Measurements from ENCODE around the gene SRSF9.

DNA sequence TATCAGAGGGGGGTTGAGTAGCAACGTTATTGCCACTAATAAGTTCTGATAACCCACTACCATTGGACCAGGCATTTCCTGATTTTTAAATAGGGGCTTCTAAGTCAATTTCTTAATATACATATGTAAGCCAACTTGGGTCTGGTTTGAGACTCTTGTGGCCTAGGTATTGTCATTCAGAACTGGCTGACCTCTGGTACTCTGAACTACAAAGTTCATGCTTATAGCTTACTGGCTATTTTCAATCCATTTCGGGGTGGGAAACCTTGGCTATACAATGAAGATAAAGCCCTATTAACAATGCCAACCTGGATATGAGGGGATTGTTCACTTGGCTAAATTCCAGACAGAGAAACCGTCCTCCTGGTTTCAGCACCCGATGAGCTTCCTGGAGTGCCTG lies 35.0 kb upstream of the SRSF9 start:
- TF ChIP-seq ZFP36 (IDR thresholded peaks at IDR 0.05; ENCODE audit: borderline replicate concordance, partially characterized antibody) (no peak), KDM5A (IDR thresholded peaks at IDR 0.05) (no peak)
- TF ChIP-seq, protein P1, sequence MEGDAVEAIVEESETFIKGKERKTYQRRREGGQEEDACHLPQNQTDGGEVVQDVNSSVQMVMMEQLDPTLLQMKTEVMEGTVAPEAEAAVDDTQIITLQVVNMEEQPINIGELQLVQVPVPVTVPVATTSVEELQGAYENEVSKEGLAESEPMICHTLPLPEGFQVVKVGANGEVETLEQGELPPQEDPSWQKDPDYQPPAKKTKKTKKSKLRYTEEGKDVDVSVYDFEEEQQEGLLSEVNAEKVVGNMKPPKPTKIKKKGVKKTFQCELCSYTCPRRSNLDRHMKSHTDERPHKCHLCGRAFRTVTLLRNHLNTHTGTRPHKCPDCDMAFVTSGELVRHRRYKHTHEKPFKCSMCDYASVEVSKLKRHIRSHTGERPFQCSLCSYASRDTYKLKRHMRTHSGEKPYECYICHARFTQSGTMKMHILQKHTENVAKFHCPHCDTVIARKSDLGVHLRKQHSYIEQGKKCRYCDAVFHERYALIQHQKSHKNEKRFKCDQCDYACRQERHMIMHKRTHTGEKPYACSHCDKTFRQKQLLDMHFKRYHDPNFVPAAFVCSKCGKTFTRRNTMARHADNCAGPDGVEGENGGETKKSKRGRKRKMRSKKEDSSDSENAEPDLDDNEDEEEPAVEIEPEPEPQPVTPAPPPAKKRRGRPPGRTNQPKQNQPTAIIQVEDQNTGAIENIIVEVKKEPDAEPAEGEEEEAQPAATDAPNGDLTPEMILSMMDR (IDR thresholded peaks at IDR 0.05) = no peak
